ENCODE measurements around the gene ZBTB6. TPM values are rescaled to one million over a fixed set of nuclear protein-coding genes. Genes with fewer than 3 reads are reported as not detected.

The ZBTB6 gene
- total and polyA plus RNA-seq, 2 of the 13 experiments (the other 11 are each of a cell fraction or from before 2014, with no cell fraction given) = 3.7 to 7.1 TPM

DNA sequence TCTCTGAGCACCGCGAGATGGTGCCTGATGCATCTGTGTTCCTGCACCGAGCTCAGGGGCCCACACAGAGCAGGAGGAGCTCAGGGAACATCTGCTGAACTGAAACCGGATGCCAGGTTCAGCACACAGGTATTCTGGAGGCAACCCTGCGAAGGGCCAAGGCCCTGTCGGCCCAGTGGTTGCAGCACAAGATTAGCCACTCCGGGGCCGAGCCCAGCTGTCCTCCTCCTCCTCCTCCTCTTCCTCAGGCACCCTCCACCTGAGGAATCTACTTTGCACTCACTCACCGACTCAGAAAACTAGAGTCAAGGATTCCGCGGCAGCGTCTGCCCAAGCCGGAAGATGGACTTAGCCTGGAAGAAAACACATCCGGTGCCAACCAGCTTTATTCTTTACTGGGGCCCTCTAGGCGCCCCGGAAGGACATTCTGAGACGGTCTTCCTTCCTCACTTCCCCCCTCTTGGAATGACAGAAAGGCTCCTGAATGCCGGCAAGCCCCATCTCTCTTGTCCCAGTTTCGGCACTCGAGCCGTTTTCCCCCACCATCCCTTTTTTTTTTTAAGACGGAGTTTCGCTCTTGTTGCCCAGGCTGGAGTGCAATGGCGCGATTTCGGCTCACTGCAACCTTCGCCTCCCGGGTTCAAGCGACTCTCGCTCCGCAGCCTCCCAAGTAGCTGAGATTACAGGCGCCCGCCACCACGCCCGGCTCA lies at the start of gene ZBTB6 (continued):
- TF ChIP-seq, protein P1, sequence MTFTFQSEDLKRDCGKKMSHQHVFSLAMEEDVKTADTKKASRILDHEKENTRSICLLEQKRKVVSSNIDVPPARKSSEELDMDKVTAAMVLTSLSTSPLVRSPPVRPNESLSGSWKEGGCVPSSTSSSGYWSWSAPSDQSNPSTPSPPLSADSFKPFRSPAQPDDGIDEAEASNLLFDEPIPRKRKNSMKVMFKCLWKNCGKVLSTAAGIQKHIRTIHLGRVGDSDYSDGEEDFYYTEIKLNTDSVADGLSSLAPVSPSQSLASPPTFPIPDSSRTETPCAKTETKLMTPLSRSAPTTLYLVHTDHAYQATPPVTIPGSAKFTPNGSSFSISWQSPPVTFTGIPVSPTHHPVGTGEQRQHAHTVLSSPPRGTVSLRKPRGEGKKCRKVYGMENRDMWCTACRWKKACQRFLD (CRISPR knock-in tag; IDR thresholded peaks at IDR 0.05; ENCODE audit: borderline replicate concordance) = peak; percentile 61; the same call in 1 of the 2 replicates
- TF ChIP-seq ZNF235 (CRISPR knock-in tag; IDR thresholded peaks at IDR 0.05; ENCODE audit: borderline replicate concordance) (no peak), GPN1 (CRISPR knock-in tag; IDR thresholded peaks at IDR 0.05; ENCODE audit: borderline replicate concordance) (no peak), DMAP1 (CRISPR knock-in tag; IDR thresholded peaks at IDR 0.05) (peak; percentile 63), SAFB2 (CRISPR knock-in tag; IDR thresholded peaks at IDR 0.05; ENCODE audit: borderline replicate concordance, low read depth) (0 out of 2 replicates have a peak, but pooled peaks have one; percentile 62), KDM1A (CRISPR knock-in tag; IDR thresholded peaks at IDR 0.05) (no peak), ZNF616 (CRISPR knock-in tag; IDR thresholded peaks at IDR 0.05; ENCODE audit: low read depth) (no peak), ZNF883 (CRISPR knock-in tag; IDR thresholded peaks at IDR 0.05; ENCODE audit: not compliant biosample characterization) (no peak), ZNF24 (IDR thresholded peaks at IDR 0.05) (no peak), MBD4 (IDR thresholded peaks at IDR 0.05; ENCODE audit: borderline replicate concordance, low read length) (no peak), JDP2 (CRISPR knock-in tag; IDR thresholded peaks at IDR 0.05; ENCODE audit: borderline replicate concordance) (no peak), POLR2A (IDR thresholded peaks at IDR 0.05; ENCODE audit: insufficient read depth in 1 of 2, low read depth in 2 of 2, low read length in 2 of 2) (peak; percentile 61 to 87; a peak in 3 of 4 replicates), ZNF232 (CRISPR knock-in tag; IDR thresholded peaks at IDR 0.05; ENCODE audit: borderline replicate concordance) (no peak; the same call in 1 of the 2 replicates), ZNF619 (CRISPR knock-in tag; IDR thresholded peaks at IDR 0.05) (peak; percentile 91), ONECUT2 (CRISPR knock-in tag; IDR thresholded peaks at IDR 0.05) (no peak), MATR3 (CRISPR knock-in tag; IDR thresholded peaks at IDR 0.05) (no peak), MEF2D (CRISPR knock-in tag; IDR thresholded peaks at IDR 0.05) (peak; percentile 68; the same call in 1 of the 2 replicates), NCOA5 (CRISPR knock-in tag; IDR thresholded peaks at IDR 0.05) (no peak), ZBTB38 (CRISPR knock-in tag; IDR thresholded peaks at IDR 0.05) (no peak), RBM39 (IDR thresholded peaks at IDR 0.05; ENCODE audit: low read depth, low read length, poor library complexity, severe bottlenecking) (no peak), KDM3A (CRISPR knock-in tag; IDR thresholded peaks at IDR 0.05; ENCODE audit: low read depth) (0 out of 2 replicates have a peak, but pooled peaks have one; percentile 17)
- TF ChIP-seq, protein P2, sequence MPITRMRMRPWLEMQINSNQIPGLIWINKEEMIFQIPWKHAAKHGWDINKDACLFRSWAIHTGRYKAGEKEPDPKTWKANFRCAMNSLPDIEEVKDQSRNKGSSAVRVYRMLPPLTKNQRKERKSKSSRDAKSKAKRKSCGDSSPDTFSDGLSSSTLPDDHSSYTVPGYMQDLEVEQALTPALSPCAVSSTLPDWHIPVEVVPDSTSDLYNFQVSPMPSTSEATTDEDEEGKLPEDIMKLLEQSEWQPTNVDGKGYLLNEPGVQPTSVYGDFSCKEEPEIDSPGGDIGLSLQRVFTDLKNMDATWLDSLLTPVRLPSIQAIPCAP (CRISPR knock-in tag; IDR thresholded peaks at IDR 0.05; ENCODE audit: low read depth) = no peak
- TF ChIP-seq, protein P3, sequence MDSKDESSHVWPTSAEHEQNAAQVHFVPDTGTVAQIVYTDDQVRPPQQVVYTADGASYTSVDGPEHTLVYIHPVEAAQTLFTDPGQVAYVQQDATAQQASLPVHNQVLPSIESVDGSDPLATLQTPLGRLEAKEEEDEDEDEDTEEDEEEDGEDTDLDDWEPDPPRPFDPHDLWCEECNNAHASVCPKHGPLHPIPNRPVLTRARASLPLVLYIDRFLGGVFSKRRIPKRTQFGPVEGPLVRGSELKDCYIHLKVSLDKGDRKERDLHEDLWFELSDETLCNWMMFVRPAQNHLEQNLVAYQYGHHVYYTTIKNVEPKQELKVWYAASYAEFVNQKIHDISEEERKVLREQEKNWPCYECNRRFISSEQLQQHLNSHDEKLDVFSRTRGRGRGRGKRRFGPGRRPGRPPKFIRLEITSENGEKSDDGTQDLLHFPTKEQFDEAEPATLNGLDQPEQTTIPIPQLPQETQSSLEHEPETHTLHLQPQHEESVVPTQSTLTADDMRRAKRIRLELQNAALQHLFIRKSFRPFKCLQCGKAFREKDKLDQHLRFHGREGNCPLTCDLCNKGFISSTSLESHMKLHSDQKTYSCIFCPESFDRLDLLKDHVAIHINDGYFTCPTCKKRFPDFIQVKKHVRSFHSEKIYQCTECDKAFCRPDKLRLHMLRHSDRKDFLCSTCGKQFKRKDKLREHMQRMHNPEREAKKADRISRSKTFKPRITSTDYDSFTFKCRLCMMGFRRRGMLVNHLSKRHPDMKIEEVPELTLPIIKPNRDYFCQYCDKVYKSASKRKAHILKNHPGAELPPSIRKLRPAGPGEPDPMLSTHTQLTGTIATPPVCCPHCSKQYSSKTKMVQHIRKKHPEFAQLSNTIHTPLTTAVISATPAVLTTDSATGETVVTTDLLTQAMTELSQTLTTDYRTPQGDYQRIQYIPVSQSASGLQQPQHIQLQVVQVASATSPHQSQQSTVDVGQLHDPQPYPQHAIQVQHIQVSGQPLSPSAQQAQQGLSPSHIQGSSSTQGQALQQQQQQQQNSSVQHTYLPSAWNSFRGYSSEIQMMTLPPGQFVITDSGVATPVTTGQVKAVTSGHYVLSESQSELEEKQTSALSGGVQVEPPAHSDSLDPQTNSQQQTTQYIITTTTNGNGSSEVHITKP (CRISPR knock-in tag; IDR thresholded peaks at IDR 0.05; ENCODE audit: low read depth) = no peak
- TF ChIP-seq, protein P4, sequence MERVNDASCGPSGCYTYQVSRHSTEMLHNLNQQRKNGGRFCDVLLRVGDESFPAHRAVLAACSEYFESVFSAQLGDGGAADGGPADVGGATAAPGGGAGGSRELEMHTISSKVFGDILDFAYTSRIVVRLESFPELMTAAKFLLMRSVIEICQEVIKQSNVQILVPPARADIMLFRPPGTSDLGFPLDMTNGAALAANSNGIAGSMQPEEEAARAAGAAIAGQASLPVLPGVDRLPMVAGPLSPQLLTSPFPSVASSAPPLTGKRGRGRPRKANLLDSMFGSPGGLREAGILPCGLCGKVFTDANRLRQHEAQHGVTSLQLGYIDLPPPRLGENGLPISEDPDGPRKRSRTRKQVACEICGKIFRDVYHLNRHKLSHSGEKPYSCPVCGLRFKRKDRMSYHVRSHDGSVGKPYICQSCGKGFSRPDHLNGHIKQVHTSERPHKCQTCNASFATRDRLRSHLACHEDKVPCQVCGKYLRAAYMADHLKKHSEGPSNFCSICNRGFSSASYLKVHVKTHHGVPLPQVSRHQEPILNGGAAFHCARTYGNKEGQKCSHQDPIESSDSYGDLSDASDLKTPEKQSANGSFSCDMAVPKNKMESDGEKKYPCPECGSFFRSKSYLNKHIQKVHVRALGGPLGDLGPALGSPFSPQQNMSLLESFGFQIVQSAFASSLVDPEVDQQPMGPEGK (CRISPR knock-in tag; IDR thresholded peaks at IDR 0.05) = no peak

All from HepG2 (cell line).